T-helper 1 cell treated with Interleukin-12 subunit alpha and Interleukin-12 subunit beta and Interleukin-4 antibody, amounts not matched to agents 30 μg/mL and 1 μg/mL, for 36 hours (primary cell): ENCODE results near the gene SOST.

Source experiments
- H3K27ac Mint-ChIP-seq: one replicate; pipeline ENCODE4 v1.8.0; 2021; ENCODE audit warnings: mild to moderate bottlenecking, mixed read lengths
- H3K27me3 Mint-ChIP-seq: one replicate; pipeline ENCODE4 v1.8.0; 2021; ENCODE audit warnings: low read depth, mixed read lengths
- H3K36me3 Mint-ChIP-seq: one replicate; pipeline ENCODE4 v1.8.0; 2021; ENCODE audit warnings: low read depth, mixed read lengths
- H3K4me1 Mint-ChIP-seq: one replicate; pipeline ENCODE4 v1.8.0; 2021; ENCODE audit warnings: low read depth, mixed read lengths
- H3K4me3 Mint-ChIP-seq: one replicate; pipeline ENCODE4 v1.8.0; 2021; ENCODE audit warnings: mild to moderate bottlenecking, moderate library complexity, mixed read lengths
- H3K9me3 Mint-ChIP-seq: one replicate; pipeline ENCODE4 v1.8.0; 2021; ENCODE audit warnings: mixed read lengths

SOST gene

DNA sequence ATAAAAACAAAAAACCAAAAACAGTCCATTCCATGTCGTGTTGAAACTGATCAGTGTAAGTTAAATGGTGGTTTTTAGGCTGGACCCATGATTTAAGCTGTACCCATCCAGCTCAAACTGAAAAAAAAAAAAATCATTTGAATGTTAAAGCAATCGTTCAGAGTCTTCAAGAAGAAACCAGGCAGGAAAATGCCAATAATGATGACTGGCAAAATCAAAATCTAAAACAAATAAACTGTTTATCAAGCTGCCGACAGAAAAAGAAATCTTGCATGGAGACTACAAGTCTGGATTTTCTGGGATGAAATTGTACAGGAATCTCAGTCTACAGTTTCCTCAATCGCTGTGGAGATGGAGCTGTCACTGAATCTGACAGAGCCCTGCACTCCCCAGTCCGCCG, 40.7 kb downstream of the SOST start:
- Mint-ChIP-seq H3K4me3 (no peak overlapping the region), H3K36me3 (peaks cover 6% of the 10 kb centered on the region), H3K27ac (no peak overlapping the region), H3K4me1 (peaks cover 24% of the 10 kb centered on the region), H3K27me3 (peaks cover 51% of the 10 kb centered on the region), H3K9me3 (no peaks in the 10 kb centered on the region)

DNA sequence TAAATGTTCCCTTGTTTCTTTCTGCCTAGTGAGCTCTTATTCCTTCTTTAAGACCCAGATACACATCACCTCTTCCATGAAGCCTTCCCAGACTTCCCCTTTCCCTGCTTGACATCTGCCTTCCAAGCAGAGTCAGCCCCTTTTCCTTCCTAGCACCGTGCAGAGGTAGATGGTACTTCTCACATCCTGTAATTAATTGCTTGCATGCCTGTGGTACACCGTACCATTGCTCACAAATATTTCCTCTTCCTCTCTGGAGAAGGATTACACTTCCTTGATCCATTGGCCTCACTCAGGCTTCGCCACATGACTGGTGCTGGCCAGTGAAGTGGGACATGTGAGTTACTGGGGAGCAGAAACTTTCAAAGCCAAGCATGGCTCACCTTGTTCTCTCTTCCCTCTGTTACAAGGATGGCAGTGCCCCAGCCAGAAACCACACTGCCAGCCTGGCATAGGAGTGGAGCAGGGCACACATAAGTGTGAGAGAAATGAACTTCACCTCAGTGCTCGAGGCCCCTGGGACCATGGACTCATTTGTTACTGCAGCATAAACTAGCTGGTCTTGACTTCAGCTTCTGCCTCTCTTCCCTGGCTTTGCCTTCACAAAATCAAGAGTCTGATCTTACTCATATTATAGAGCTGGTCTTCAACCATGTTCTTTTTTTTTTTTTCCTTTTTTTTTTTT, 44.0 kb downstream of the SOST start:
- H3K4me3 Mint-ChIP-seq, result peak overlapping the region; percentile 80
- peaks cover 4% of the 10 kb centered on the region for H3K36me3 Mint-ChIP-seq
- H3K9me3 Mint-ChIP-seq, result no peaks in the 10 kb centered on the region
- H3K27ac Mint-ChIP-seq, result no peak overlapping the region
- H3K27me3 Mint-ChIP-seq, result peaks cover 74% of the 10 kb centered on the region
- H3K4me1 Mint-ChIP-seq, result peaks cover 16% of the 10 kb centered on the region

DNA sequence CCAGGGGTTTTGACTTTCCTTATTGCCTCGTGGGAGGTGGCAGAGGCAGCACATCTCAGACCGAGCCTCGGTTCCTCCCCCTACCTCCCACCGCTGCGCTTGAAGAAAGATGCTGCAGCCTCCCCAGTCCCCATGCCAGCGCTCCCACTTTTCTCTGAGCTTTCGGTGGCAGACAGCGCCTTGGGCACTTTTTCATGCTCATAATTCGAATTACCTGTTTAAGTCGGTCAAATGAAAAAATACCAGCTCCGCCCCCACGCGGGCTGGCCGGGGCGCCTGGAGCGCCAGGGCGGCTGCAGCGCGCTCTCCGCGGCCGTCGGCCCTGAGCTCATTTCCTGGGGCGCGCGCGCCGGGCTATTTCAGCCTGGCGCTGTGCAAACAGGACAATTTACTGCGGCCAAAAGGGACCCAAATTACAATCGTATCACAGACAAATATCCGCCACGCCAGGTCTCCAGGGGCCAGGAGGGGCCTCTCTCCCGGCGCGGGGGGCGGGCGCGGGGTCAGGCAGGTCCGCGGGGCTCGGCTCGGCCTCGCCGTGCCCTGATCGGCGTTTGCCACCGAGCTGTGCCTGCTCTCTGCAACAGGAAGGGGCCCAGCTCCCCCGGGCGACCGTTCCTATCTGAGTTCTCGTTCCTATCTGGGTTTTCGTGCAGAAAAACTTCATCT, 45.0 kb downstream of the SOST start:
- Mint-ChIP-seq H3K36me3 (peaks cover 4% of the 10 kb centered on the region), H3K27ac (no peak overlapping the region), H3K9me3 (no peaks in the 10 kb centered on the region), H3K4me3 (peak overlapping the region; percentile 80), H3K27me3 (peaks cover 68% of the 10 kb centered on the region), H3K4me1 (peaks cover 14% of the 10 kb centered on the region)

DNA sequence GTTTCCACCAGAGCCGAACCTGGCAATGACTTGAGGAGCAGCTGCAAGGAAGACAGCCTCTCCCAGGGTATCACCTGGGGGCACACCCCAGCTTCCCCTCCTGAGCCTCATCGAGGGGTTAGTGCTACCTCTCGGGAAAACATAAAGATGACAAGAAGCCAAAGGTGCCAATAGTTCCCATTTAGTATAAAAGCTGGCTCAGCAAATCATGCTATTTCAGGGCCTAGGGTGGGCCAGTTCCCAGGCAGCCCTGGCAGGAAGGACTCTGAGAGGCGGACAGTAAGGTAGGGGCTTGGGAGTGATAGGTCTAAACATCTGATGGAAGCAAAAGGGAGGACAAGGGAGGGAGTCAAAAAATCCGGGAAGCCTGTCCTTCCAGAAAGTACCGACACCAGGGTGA, 46.2 kb downstream of the SOST start:
- Mint-ChIP-seq H3K27ac (no peak overlapping the region), H3K27me3 (peaks cover 62% of the 10 kb centered on the region)

DNA sequence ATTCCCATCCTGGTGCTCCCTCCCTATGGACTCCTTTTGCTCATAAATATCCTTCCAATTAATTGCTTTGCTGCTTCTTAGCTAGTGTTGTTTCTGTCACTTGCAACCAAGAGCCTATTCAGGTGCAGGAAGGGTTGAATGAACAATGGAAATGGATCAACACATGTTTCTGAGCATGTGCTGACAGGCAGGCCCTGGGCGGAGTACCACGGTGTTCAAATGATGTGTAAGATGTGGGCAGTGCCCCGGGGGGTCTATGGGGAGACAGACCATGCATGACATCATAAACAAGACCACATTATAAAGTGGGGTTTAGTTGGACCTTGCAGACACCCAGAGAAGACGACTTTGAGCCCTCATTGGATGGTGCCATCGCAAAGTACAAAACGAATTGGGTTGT, 48.5 kb downstream of the SOST start:
- no peaks in the 10 kb centered on the region for H3K9me3 Mint-ChIP-seq
- peaks cover 51% of the 10 kb centered on the region for H3K27me3 Mint-ChIP-seq
- H3K27ac Mint-ChIP-seq, result no peak overlapping the region
- H3K36me3 Mint-ChIP-seq, result peaks cover 4% of the 10 kb centered on the region
- peaks cover 14% of the 10 kb centered on the region for H3K4me1 Mint-ChIP-seq
- no peak overlapping the region for H3K4me3 Mint-ChIP-seq

More for the DNA sequence above, 46.2 kb downstream of the SOST start:
- peaks cover 4% of the 10 kb centered on the region for H3K36me3 Mint-ChIP-seq
- no peaks in the 10 kb centered on the region for H3K9me3 Mint-ChIP-seq
- no peak overlapping the region for H3K4me3 Mint-ChIP-seq
- H3K4me1 Mint-ChIP-seq, result peaks cover 14% of the 10 kb centered on the region

DNA sequence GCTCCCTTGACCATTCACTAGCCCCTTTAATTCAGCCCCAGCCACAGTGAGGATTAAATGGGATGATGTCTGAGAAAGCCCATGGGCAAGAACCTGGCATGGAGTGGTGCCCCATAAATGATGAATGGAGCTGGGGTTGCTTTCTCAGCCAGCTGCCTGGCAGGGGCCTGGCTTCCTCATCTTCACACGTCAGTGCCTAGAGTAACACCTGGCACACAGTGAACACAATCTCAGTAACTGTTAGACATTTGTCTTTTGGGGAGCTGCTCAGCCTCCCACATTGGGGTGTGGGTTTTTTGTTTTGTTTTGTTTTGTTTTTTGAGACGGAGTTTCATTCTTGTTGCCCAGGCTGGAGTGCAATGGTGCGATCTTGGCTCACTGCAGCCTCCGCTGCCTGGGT, 49.4 kb downstream of the SOST start:
- no peak overlapping the region for H3K4me3 Mint-ChIP-seq
- H3K27me3 Mint-ChIP-seq, result peaks cover 43% of the 10 kb centered on the region
- no peak overlapping the region for H3K27ac Mint-ChIP-seq
- H3K36me3 Mint-ChIP-seq, result no peaks in the 10 kb centered on the region
- H3K9me3 Mint-ChIP-seq, result no peaks in the 10 kb centered on the region
- peaks cover 8% of the 10 kb centered on the region for H3K4me1 Mint-ChIP-seq

DNA sequence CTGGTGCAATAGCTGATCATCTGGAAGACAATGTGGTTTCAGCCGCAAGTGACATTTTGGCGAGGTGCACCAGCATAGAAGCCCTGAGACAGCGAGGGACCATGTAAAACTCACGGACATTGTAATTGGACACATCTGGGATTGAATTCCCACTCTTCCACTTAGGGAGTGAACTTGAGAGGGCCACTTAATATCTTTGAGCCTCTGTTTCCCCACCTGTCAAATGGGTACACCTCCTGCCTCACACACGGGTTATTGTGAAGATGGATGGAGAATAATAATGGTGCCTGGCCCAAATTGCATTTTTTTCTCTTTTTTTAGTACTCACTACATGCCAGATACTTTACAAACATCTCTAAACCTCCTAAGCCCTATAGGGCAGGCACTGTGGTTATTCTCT, 51.4 kb downstream of the SOST start:
- Mint-ChIP-seq H3K27me3 (peaks cover 28% of the 10 kb centered on the region), H3K27ac (no peak overlapping the region), H3K4me1 (no peaks in the 10 kb centered on the region), H3K9me3 (no peaks in the 10 kb centered on the region), H3K36me3 (no peaks in the 10 kb centered on the region), H3K4me3 (no peak overlapping the region)

DNA sequence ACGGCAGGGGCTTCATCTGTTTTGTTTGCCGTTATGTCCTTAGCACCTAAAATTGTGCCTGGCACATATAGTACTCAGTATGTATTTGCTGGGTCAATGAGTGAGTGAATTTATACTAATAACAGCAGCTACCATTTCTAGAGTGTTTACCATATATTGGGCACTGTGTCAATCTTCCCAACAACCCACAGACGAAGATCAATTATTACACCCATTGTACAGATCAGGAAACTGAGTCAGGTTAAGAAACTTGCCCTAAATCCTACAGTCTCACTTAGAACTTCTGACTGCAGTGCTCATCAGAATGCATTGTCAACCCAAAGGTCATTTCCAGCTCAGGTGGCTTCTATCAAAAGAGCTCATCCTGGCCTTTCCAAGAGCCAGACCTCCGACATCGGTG, 52.4 kb downstream of the SOST start:
- H3K9me3 Mint-ChIP-seq, result no peaks in the 10 kb centered on the region
- peaks cover 20% of the 10 kb centered on the region for H3K27me3 Mint-ChIP-seq
- no peak overlapping the region for H3K4me3 Mint-ChIP-seq
- H3K27ac Mint-ChIP-seq, result no peak overlapping the region
- H3K4me1 Mint-ChIP-seq, result peaks cover 4% of the 10 kb centered on the region
- no peaks in the 10 kb centered on the region for H3K36me3 Mint-ChIP-seq
